ENCODE measurements around the gene ZRANB2. TPM values are rescaled to one million over a fixed set of nuclear protein-coding genes. Genes with fewer than 3 reads are reported as not detected.

The ZRANB2 gene
- total and polyA plus RNA-seq, 2 of the 4 experiments (the other 2 are of a cell fraction), result 23.7 to 67.2 TPM

- no peaks in the 10 kb centered on the region for H4K20me1 ChIP-seq (ENCODE audit: insufficient read depth, low read length)
- no peak overlapping the region for H3K14ac ChIP-seq (replicated peaks; ENCODE audit: low read depth, low read length)
- H3K9me1 ChIP-seq (ENCODE audit: insufficient read depth, low read length), result no peaks in the 10 kb centered on the region; the same call in 1 of the 2 replicates
- ChIA-PET CTCF (no interaction called here), POLR2A (ENCODE audit: unreplicated experiment) (no interaction called here)
- no peak overlapping the region for H3K4me2 ChIP-seq (ENCODE audit: low read depth, low read length)
- DNase-seq (no peak), ATAC-seq (ENCODE audit: low read depth) (no peak)
- in situ Hi-C loops (cut with MboI; ENCODE audit: low sequenced_read_pairs), result loop anchor here (25.0 kb wide), 2 partner anchors 942 to 1167 kb away; no protein-coding TSS in a partner anchor
- BruUV-seq (replicated peaks), result no TSS peak
- no peak overlapping the region for H4K5ac ChIP-seq (ENCODE audit: low read depth, low read length)
- H2BK120ac ChIP-seq (ENCODE audit: low read depth, low read length), result no peak overlapping the region
- no peak overlapping the region for H2AK5ac ChIP-seq (ENCODE audit: low read depth, low read length)
- dilution Hi-C loops (cut with HindIII; ENCODE audit: low sequenced_read_pairs, unreplicated experiment), result no loop called here
- H3K36me3 ChIP-seq (ENCODE audit: control insufficient read depth, insufficient read depth, low read length), result no peaks in the 10 kb centered on the region
- no peak overlapping the region for H4K91ac ChIP-seq (ENCODE audit: insufficient read depth, low read depth, low read length)
- H3K4me1 ChIP-seq (ENCODE audit: control insufficient read depth, insufficient read depth, low read length), result peaks cover 3% of the 10 kb centered on the region
- H2BK15ac ChIP-seq (ENCODE audit: low read depth, low read length), result no peak overlapping the region
- H3K79me1 ChIP-seq (ENCODE audit: low read depth in 1 of 2, low read length in 2 of 2), result no peaks in the 10 kb centered on the region
- H3K4me3 ChIP-seq (ENCODE audit: insufficient read depth, low read depth, low read length), result no peak overlapping the region
- no peak overlapping the region for H4K8ac ChIP-seq (ENCODE audit: low read depth in 2 of 2, low read length in 2 of 2)
- no peak overlapping the region for H2AK9ac ChIP-seq (replicated peaks; ENCODE audit: low read depth, low read length, poor library complexity)
- no peak overlapping the region for H3K9ac ChIP-seq (ENCODE audit: low read depth, low read length)
- TF ChIP-seq USF2 (IDR thresholded peaks at IDR 0.05; ENCODE audit: low read depth, low read length), result no peak
- no peak for TF ChIP-seq RAD21 (IDR thresholded peaks at IDR 0.05; ENCODE audit: low read length)
- TF ChIP-seq CHD1 (IDR thresholded peaks at IDR 0.05; ENCODE audit: low read depth, low read length), result no peak
- TF ChIP-seq, protein P1, sequence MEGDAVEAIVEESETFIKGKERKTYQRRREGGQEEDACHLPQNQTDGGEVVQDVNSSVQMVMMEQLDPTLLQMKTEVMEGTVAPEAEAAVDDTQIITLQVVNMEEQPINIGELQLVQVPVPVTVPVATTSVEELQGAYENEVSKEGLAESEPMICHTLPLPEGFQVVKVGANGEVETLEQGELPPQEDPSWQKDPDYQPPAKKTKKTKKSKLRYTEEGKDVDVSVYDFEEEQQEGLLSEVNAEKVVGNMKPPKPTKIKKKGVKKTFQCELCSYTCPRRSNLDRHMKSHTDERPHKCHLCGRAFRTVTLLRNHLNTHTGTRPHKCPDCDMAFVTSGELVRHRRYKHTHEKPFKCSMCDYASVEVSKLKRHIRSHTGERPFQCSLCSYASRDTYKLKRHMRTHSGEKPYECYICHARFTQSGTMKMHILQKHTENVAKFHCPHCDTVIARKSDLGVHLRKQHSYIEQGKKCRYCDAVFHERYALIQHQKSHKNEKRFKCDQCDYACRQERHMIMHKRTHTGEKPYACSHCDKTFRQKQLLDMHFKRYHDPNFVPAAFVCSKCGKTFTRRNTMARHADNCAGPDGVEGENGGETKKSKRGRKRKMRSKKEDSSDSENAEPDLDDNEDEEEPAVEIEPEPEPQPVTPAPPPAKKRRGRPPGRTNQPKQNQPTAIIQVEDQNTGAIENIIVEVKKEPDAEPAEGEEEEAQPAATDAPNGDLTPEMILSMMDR (conservative IDR thresholded peaks at IDR 0.05; ENCODE audit: low read depth, low read length), result no peak
- TF ChIP-seq MXI1 (IDR thresholded peaks at IDR 0.05; ENCODE audit: borderline replicate concordance, low read depth, low read length), result no peak
- TF ChIP-seq, protein P2, sequence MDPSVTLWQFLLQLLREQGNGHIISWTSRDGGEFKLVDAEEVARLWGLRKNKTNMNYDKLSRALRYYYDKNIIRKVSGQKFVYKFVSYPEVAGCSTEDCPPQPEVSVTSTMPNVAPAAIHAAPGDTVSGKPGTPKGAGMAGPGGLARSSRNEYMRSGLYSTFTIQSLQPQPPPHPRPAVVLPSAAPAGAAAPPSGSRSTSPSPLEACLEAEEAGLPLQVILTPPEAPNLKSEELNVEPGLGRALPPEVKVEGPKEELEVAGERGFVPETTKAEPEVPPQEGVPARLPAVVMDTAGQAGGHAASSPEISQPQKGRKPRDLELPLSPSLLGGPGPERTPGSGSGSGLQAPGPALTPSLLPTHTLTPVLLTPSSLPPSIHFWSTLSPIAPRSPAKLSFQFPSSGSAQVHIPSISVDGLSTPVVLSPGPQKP (IDR thresholded peaks at IDR 0.05; ENCODE audit: borderline replicate concordance, low read depth, low read length), result no peak
- no peak for TF ChIP-seq MAFK (IDR thresholded peaks at IDR 0.05; ENCODE audit: low read depth, low read length)
- TF ChIP-seq SMC3 (IDR thresholded peaks at IDR 0.05; ENCODE audit: low read depth, low read length), result no peak
- TF ChIP-seq BHLHE40 (IDR thresholded peaks at IDR 0.05; ENCODE audit: low read depth, low read length), result no peak
- no peak for TF ChIP-seq NFE2L2 (IDR thresholded peaks at IDR 0.05; ENCODE audit: low read depth, low read length)
- TF ChIP-seq RFX5 (IDR thresholded peaks at IDR 0.05; ENCODE audit: low read depth, low read length), result no peak
- TF ChIP-seq MAZ (IDR thresholded peaks at IDR 0.05; ENCODE audit: borderline replicate concordance, low read depth, low read length), result no peak
- TF ChIP-seq CEBPB (IDR thresholded peaks at IDR 0.05; ENCODE audit: low read depth, low read length), result no peak
- no peak for TF ChIP-seq RCOR1 (IDR thresholded peaks at IDR 0.05; ENCODE audit: insufficient replicate concordance, low read length)
- TF ChIP-seq FOS (IDR thresholded peaks at IDR 0.05; ENCODE audit: low read depth, low read length), result no peak
- TF ChIP-seq POLR2A (IDR thresholded peaks at IDR 0.05; ENCODE audit: low read depth, low read length), result no peak
- no CpG with 5 or more reads among the region's 2 CpGs for WGBS, 2 experiments (ENCODE audit: extremely low coverage in 2 of 2, insufficient read length in 1 of 2)
- no peak overlapping the region for H2BK20ac ChIP-seq (ENCODE audit: low read depth, low read length)
- no peak overlapping the region for H2AFZ ChIP-seq (replicated peaks; ENCODE audit: low read length, poor library complexity)
- H2BK5ac ChIP-seq (ENCODE audit: low read depth, low read length, poor library complexity, severe bottlenecking), result no peak overlapping the region
- no peak overlapping the region for H3K23ac ChIP-seq (ENCODE audit: low read depth, low read length)
- H3K56ac ChIP-seq (ENCODE audit: extremely low read depth, insufficient read depth, low read length), result no peak overlapping the region
- H3K27ac ChIP-seq (ENCODE audit: insufficient read depth, low read length), result no peak overlapping the region
- no peaks in the 10 kb centered on the region for H3K27me3 ChIP-seq (ENCODE audit: control insufficient read depth, insufficient read depth, low read length)
- no peak overlapping the region for H3K4ac ChIP-seq (ENCODE audit: low read depth, low read length)
- no peak overlapping the region for H3K18ac ChIP-seq (ENCODE audit: low read depth, low read length)
- no peaks in the 10 kb centered on the region for H3K9me3 ChIP-seq (ENCODE audit: control insufficient read depth, insufficient read depth, low read length)
- intact Hi-C loops (cut with micrococcal nuclease), result loop anchor here (2.0 to 5.0 kb wide), 4 partner anchors 102 to 1187 kb away; partner anchors contain the start of gene NEGR1
Measured at GRCh38 chr1:71094913-71095312, 14.1 kb upstream of the ZRANB2 start.
